ENCODE data around the gene RAVER2. TPM values are rescaled to one million over a fixed set of nuclear protein-coding genes. Genes with fewer than 3 reads are reported as not detected.

RAVER2 gene
- total RNA-seq, 1 experiment from 2014 or later, result 15.1 TPM

GRCh38 chr1:64830030-64830651, 85.3 kb downstream of the RAVER2 start:
- Histone ChIP-seq H3K4me1 (ENCODE audit: control insufficient read depth, insufficient read depth, low read length) (no peaks in the 10 kb centered on the region), H3K9me3 (ENCODE audit: control insufficient read depth, insufficient read depth, low read depth, low read length) (no peaks in the 10 kb centered on the region), H3K27ac (ENCODE audit: low read length) (no peak overlapping the region), H3K27me3 (ENCODE audit: control insufficient read depth, insufficient read depth, low read length) (no peaks in the 10 kb centered on the region), H3K4me3 (ENCODE audit: low read depth in 2 of 2, low read length in 2 of 2) (no peak overlapping the region), H3K36me3 (ENCODE audit: control insufficient read depth, insufficient read depth, low read length) (peaks cover 33% of the 10 kb centered on the region)
- no peak for DNase-seq (ENCODE audit: low read depth, low spot score)
- ATAC-seq, result no peak
- CTCF ChIA-PET, result no interaction called here
- POLR2A ChIA-PET, result no interaction called here
- in situ Hi-C loops (cut with HindIII; ENCODE audit: low pct_unique_long_range_greater_than_20kb, low sequenced_read_pairs), result no loop called here
- TF ChIP-seq CTCF (IDR thresholded peaks at IDR 0.05) (no peak), TCF7L2 (IDR thresholded peaks at IDR 0.05; ENCODE audit: low read depth, low read length) (no peak), POLR2AphosphoS5 (IDR thresholded peaks at IDR 0.05; ENCODE audit: low read depth, low read length) (no peak), REST (IDR thresholded peaks at IDR 0.05; ENCODE audit: insufficient read depth in 1 of 2, low read depth in 2 of 2, low read length in 1 of 2) (no peak), SIN3A (IDR thresholded peaks at IDR 0.05; ENCODE audit: borderline replicate concordance, insufficient read depth, low read depth, low read length) (no peak)
- no TSS peak for BruUV-seq (replicated peaks)
- intact Hi-C loops (cut with micrococcal nuclease; ENCODE audit: unreplicated experiment), result no loop called here

DNA sequence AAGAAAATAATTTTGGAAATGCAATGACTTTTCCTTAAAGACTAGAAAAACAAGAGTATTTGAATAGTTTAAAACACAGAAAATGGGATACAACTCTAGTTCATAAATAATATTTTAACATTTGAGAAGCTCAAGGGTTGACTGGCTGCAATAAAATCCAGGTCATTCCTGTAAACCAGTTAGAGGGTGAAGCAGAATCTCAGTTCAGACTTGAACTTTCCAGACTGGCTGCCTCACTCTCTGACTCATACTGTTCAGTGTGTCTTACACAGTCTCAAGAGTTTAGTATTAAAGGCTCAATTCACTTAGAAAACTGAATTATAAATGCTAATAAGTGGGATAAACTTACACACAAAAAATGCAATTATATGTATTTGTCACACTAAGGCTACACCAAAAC, 89.9 kb downstream of the RAVER2 start:
- Histone ChIP-seq H3K27ac (ENCODE audit: low read length) (no peak overlapping the region), H3K9me3 (ENCODE audit: control insufficient read depth, insufficient read depth, low read depth, low read length) (no peaks in the 10 kb centered on the region), H3K27me3 (ENCODE audit: control insufficient read depth, insufficient read depth, low read length) (no peaks in the 10 kb centered on the region), H3K4me1 (ENCODE audit: control insufficient read depth, insufficient read depth, low read length) (no peaks in the 10 kb centered on the region), H3K4me3 (ENCODE audit: low read depth in 2 of 2, low read length in 2 of 2) (no peak overlapping the region), H3K36me3 (ENCODE audit: control insufficient read depth, insufficient read depth, low read length) (peaks cover 43% of the 10 kb centered on the region)
- intact Hi-C loops (cut with micrococcal nuclease; ENCODE audit: unreplicated experiment) (no loop called here), in situ Hi-C loops (cut with HindIII; ENCODE audit: low pct_unique_long_range_greater_than_20kb, low sequenced_read_pairs) (no loop called here)
- ChIA-PET POLR2A (no interaction called here), CTCF (no interaction called here)
- TF ChIP-seq SIN3A (IDR thresholded peaks at IDR 0.05; ENCODE audit: borderline replicate concordance, insufficient read depth, low read depth, low read length) (no peak), CTCF (IDR thresholded peaks at IDR 0.05) (no peak), TCF7L2 (IDR thresholded peaks at IDR 0.05; ENCODE audit: low read depth, low read length) (no peak), REST (IDR thresholded peaks at IDR 0.05; ENCODE audit: insufficient read depth in 1 of 2, low read depth in 2 of 2, low read length in 1 of 2) (no peak)
- DNase-seq (ENCODE audit: low read depth, low spot score), result no peak
- no peak for ATAC-seq
- BruUV-seq (replicated peaks), result no TSS peak
